HG02970 (cell line): ENCODE data around the gene PIK3C2A.
"Not testable (repeated sequence)": the region's sequence is repeated elsewhere in the genome, so short reads cannot be mapped to it uniquely, and the experiment has no call there.

Experiments
- ATAC-seq: cut with Tn5 transposase; IDR thresholded peaks from one replicate; pipeline ENCODE4 v1.9.1; 2021; ENCODE audit warnings: mild to moderate bottlenecking, moderate library complexity, moderate number of reproducible peaks; ENCODE audit not compliant: unreplicated experiment, low FRiP score

The PIK3C2A gene

GRCh38 chr11:17207317-17208256 is at the start of gene PIK3C2A:
Gene PIK3C2A, minus strand, starts transcription at chr11:17207986. Its CDS starts 38,245 bp downstream, at chr11:17169741.
- ATAC-seq = peak; percentile 100

GRCh38 chr11:17257196-17257595 is 49.4 kb upstream of the PIK3C2A start:
- ATAC-seq = no peak

- ATAC-seq = no peak
Measured at GRCh38 chr11:17256512-17256911, 48.7 kb upstream of the PIK3C2A start.

GRCh38 chr11:17252704-17253103 is 44.9 kb upstream of the PIK3C2A start:
- ATAC-seq = no peak

GRCh38 chr11:17250561-17251350 is 43.0 kb upstream of the PIK3C2A start:
- ATAC-seq = no peak

- peak; percentile 55 for ATAC-seq
Measured at GRCh38 chr11:17244046-17244445, 36.3 kb upstream of the PIK3C2A start.

- ATAC-seq = not testable (repeated sequence)
Measured at GRCh38 chr11:17242954-17243353, 35.2 kb upstream of the PIK3C2A start.

GRCh38 chr11:17240780-17241179 is 33.0 kb upstream of the PIK3C2A start:
- no peak for ATAC-seq

- ATAC-seq = not testable (repeated sequence)
Measured at GRCh38 chr11:17239927-17240326, 32.1 kb upstream of the PIK3C2A start.

- no peak for ATAC-seq
Measured at GRCh38 chr11:17238377-17238776, 30.6 kb upstream of the PIK3C2A start.

- ATAC-seq = no peak
Measured at GRCh38 chr11:17233101-17233500, 25.3 kb upstream of the PIK3C2A start.

GRCh38 chr11:17230867-17231851 is 23.4 kb upstream of the PIK3C2A start:
- peak; percentile 69 for ATAC-seq

GRCh38 chr11:17229481-17230152 is 21.8 kb upstream of the PIK3C2A start:
- no peak for ATAC-seq

- ATAC-seq = not testable (repeated sequence)
Measured at GRCh38 chr11:17228186-17228925, 20.6 kb upstream of the PIK3C2A start.

GRCh38 chr11:17224727-17225126 is 16.9 kb upstream of the PIK3C2A start:
- no peak for ATAC-seq

- ATAC-seq = no peak
Measured at GRCh38 chr11:17221968-17222367, 14.2 kb upstream of the PIK3C2A start.

- ATAC-seq = no peak
Measured at GRCh38 chr11:17219016-17219415, 11.2 kb upstream of the PIK3C2A start.

- ATAC-seq = no peak
Measured at GRCh38 chr11:17218403-17218802, 10.6 kb upstream of the PIK3C2A start.

GRCh38 chr11:17217401-17217800 is 9.6 kb upstream of the PIK3C2A start:
- no peak for ATAC-seq
